Nephron (organoid): ENCODE results near the gene LIMCH1.

Source experiments
- H3K27ac Mint-ChIP-seq, 3 experiments: 2 replicates each; pipeline ENCODE4 v1.8.0; 2020; ENCODE audit warnings: mixed read lengths in 3 of 3, mild to moderate bottlenecking in 2 of 3, moderate library complexity in 1 of 3
- H3K27me3 Mint-ChIP-seq: 2 replicates; pipeline ENCODE4 v1.8.0; 2021; ENCODE audit warnings: low read depth, mild to moderate bottlenecking, moderate library complexity, mixed read lengths
- H3K36me3 Mint-ChIP-seq: 2 replicates; pipeline ENCODE4 v1.8.0; 2020; ENCODE audit warnings: low read depth, mixed read lengths
- H3K4me1 Mint-ChIP-seq: 2 replicates; pipeline ENCODE4 v1.8.0; 2020; ENCODE audit warnings: mixed read lengths
- H3K4me3 Mint-ChIP-seq, 3 experiments: 2 replicates each; pipeline ENCODE4 v1.8.0; 2020; ENCODE audit warnings: mild to moderate bottlenecking in 3 of 3, mixed read lengths in 3 of 3, moderate library complexity in 2 of 3
- H3K9me3 Mint-ChIP-seq: 2 replicates; pipeline ENCODE4 v1.8.0; 2020; ENCODE audit warnings: mixed read lengths
- TF ChIP-seq, protein P1 (sequence below), 3 experiments: fragments of 200-600 bp; sonication (generic); IDR thresholded peaks; one replicate each; pipeline ENCODE4 v1.5.0; 2021; ENCODE audit warnings: antibody characterized with exemption in 3 of 3; ENCODE audit not compliant: unreplicated experiment in 3 of 3

Gene LIMCH1

DNA sequence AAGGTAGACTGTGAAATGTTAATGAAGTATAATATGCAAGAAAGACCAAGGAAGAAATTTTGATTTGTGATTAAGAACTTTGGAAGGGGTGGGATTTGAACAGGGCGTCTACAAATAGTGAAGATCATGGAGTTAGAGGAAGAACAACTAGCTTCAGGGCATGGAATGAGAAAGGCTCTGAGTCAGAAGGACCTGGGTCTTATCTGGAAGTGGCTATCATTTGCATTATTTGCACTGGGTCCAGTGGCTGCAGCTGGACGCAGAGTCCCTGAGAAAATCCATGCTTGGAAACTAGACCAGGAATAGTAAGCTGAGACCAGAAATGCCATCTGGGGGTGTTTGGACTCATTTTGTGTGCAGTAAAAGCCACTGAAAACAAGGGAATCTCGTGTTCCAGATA is 4.3 kb upstream of the LIMCH1 start:
- Mint-ChIP-seq H3K9me3 (no peaks in the 10 kb centered on the region), H3K27ac (no peak overlapping the region), H3K4me1 (peaks cover 30% of the 10 kb centered on the region), H3K36me3 (no peaks in the 10 kb centered on the region), H3K27me3 (peaks cover 7% of the 10 kb centered on the region), H3K4me3 (no peak overlapping the region)
- TF ChIP-seq, protein P1, sequence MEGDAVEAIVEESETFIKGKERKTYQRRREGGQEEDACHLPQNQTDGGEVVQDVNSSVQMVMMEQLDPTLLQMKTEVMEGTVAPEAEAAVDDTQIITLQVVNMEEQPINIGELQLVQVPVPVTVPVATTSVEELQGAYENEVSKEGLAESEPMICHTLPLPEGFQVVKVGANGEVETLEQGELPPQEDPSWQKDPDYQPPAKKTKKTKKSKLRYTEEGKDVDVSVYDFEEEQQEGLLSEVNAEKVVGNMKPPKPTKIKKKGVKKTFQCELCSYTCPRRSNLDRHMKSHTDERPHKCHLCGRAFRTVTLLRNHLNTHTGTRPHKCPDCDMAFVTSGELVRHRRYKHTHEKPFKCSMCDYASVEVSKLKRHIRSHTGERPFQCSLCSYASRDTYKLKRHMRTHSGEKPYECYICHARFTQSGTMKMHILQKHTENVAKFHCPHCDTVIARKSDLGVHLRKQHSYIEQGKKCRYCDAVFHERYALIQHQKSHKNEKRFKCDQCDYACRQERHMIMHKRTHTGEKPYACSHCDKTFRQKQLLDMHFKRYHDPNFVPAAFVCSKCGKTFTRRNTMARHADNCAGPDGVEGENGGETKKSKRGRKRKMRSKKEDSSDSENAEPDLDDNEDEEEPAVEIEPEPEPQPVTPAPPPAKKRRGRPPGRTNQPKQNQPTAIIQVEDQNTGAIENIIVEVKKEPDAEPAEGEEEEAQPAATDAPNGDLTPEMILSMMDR (IDR thresholded peaks at IDR 0.05; ENCODE audit: unreplicated experiment in 3 of 3), result no peak

DNA sequence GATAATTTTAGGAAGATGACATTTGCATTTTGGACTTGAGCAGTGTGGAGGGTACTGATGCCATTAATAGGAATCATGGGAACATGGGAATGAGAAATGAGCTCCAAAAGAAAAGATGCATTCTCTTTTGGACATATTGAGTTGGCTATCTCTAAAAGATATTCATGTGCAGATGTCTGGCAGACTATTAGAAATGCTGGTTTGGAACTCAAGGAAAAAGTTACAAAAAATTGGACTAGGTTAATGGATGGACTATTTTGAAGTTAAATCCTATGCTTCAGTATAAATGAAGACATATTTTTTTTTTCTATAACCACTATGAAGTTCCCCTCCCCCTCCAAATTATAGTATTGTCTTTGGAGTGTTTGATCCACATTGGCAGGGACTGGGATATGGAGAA is 3.6 kb upstream of the LIMCH1 start:
- Mint-ChIP-seq H3K9me3 (no peaks in the 10 kb centered on the region), H3K36me3 (no peaks in the 10 kb centered on the region), H3K27me3 (peaks cover 12% of the 10 kb centered on the region), H3K4me3 (no peak overlapping the region), H3K27ac (no peak overlapping the region), H3K4me1 (peaks cover 37% of the 10 kb centered on the region)
- TF ChIP-seq, protein P1 (IDR thresholded peaks at IDR 0.05; ENCODE audit: unreplicated experiment in 3 of 3), result no peak

DNA sequence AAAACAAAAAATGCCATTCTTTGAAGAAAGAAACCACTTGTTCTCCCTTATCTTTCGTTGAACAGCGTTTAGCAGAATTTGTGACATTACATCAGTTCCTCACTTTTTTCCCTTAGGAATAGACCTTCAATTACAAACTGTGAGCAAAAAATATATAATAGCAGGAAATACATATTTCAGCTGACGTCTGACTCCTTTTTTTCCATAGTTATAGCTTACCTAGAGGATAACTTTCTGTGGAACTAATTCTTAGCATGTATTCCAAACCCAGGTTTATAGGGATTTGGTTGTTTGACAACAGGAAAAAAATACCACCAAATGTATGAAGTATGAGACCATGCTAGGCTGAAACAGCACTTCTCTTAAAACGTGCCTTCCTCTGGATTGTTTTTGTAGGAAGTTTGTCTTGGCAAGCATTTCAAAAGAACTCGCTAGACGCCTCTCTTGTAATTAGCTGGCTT is 2.0 kb upstream of the LIMCH1 start:
- Mint-ChIP-seq H3K27me3 (peaks cover 13% of the 10 kb centered on the region), H3K4me3 (no peak overlapping the region), H3K36me3 (no peaks in the 10 kb centered on the region), H3K4me1 (peaks cover 47% of the 10 kb centered on the region), H3K9me3 (no peaks in the 10 kb centered on the region), H3K27ac (peak overlapping the region in 1 of 3 experiments; percentile 62)
- TF ChIP-seq, protein P1 (IDR thresholded peaks at IDR 0.05; ENCODE audit: unreplicated experiment in 3 of 3), result no peak

DNA sequence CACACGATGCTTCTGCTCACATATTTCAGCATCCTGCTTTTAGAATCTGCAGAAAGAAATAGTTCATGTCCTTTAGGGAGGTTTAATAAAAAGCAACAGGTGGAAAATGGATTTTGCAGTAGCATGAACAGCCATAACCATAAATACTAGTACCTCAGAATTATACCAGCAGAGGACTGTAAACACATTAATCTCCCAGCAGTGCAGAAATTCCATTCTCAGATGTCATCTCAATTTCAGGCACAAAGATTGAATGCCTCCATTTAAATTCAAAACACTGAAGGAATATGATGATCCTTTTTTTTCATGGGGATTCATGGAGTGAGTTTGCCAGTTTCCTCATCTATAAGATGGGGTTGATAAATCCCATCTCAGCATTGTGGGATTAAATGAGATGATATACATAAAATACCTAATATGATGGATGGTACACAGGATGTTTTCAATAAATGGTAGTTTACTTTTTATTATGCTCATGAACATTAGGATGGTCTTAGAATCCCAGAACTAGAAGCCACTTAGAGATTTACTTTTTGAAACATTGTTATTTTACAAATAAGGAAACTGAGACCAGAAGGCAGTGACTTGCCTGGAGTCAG is 566 bp upstream of the LIMCH1 start:
- TF ChIP-seq, protein P1 (IDR thresholded peaks at IDR 0.05; ENCODE audit: unreplicated experiment in 3 of 3), result no peak
- Mint-ChIP-seq H3K4me3 (no peak overlapping the region), H3K9me3 (no peaks in the 10 kb centered on the region), H3K36me3 (no peaks in the 10 kb centered on the region), H3K4me1 (peaks cover 61% of the 10 kb centered on the region), H3K27ac (no peak overlapping the region), H3K27me3 (peaks cover 13% of the 10 kb centered on the region)

DNA sequence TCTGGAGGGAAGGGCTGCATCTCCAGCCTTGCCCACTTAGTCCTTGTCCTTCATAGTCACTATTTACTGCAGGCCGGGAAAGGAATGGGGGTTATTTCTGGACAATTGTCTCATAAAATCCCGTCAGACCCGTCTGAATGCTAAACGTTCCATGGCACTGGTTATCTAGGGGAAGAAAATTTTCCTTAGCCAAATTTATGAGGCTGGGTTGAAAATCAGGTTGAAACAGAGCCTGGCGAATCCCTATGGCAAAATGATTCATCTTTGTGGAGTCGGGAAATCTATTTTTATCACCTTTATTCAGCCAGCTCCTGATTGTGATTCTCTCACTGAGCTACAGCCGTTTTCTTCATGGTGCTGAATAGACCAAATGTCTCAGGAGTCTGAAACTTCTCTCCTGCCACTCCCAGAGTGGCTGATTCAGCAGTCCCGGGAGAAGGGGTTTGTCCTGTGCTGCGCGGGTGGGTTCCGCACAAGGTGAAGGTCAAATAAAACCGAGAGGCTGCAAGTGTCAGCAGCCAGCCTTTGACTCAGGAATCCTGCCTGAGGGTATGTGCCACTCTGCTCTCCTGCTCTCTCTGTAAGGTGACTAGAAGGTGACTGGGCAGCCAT is 1.0 kb downstream of the LIMCH1 start:
- H3K9me3 Mint-ChIP-seq, result no peaks in the 10 kb centered on the region
- peak overlapping the region; percentile 6 to 54 (median 15) for H3K27ac Mint-ChIP-seq
- H3K4me3 Mint-ChIP-seq, result peak overlapping the region in 1 of 3 experiments; percentile 6
- H3K4me1 Mint-ChIP-seq, result peaks cover 61% of the 10 kb centered on the region
- TF ChIP-seq, protein P1 (IDR thresholded peaks at IDR 0.05; ENCODE audit: unreplicated experiment in 3 of 3), result no peak
- peaks cover 10% of the 10 kb centered on the region for H3K27me3 Mint-ChIP-seq
- H3K36me3 Mint-ChIP-seq, result no peaks in the 10 kb centered on the region

DNA sequence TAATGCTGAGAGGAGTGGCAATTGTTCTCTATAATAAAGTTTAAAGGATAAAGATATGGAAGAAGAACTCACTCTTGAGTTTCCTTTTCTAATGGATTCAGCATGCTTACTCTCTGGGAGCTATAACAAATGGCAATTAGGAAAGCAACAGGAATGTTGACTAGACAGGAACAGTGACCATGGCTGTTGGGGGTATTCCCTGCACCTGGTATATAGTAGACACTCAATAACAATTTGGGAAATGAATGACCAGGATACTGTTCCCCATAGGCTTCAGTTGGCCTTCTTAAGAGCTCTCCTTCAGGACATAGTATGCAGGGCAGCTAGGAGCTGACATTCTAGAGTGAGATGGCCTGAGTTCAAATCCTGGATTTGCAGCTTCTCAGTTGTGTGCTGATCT is 1.8 kb downstream of the LIMCH1 start:
- H3K4me3 Mint-ChIP-seq, result peak overlapping the region in 1 of 3 experiments; percentile 6
- H3K27ac Mint-ChIP-seq, result peak overlapping the region; percentile 6 to 54 (median 15)
- peaks cover 63% of the 10 kb centered on the region for H3K4me1 Mint-ChIP-seq
- peaks cover 10% of the 10 kb centered on the region for H3K27me3 Mint-ChIP-seq
- TF ChIP-seq, protein P1 (IDR thresholded peaks at IDR 0.05; ENCODE audit: unreplicated experiment in 3 of 3), result no peak
- H3K36me3 Mint-ChIP-seq, result no peaks in the 10 kb centered on the region
- H3K9me3 Mint-ChIP-seq, result no peaks in the 10 kb centered on the region
